Hematopoietic multipotent progenitor cell treated with erythropoietin and hydrocortisone succinate and interleukin-3 and kit ligand, for 4 days (in vitro differentiated cells): ENCODE measurements around the gene TBC1D10B.

Experiments
- DNase-seq: peaks from one replicate; pipeline ENCODE4 v3.0.0-alpha.2; 2015

Gene TBC1D10B

DNA sequence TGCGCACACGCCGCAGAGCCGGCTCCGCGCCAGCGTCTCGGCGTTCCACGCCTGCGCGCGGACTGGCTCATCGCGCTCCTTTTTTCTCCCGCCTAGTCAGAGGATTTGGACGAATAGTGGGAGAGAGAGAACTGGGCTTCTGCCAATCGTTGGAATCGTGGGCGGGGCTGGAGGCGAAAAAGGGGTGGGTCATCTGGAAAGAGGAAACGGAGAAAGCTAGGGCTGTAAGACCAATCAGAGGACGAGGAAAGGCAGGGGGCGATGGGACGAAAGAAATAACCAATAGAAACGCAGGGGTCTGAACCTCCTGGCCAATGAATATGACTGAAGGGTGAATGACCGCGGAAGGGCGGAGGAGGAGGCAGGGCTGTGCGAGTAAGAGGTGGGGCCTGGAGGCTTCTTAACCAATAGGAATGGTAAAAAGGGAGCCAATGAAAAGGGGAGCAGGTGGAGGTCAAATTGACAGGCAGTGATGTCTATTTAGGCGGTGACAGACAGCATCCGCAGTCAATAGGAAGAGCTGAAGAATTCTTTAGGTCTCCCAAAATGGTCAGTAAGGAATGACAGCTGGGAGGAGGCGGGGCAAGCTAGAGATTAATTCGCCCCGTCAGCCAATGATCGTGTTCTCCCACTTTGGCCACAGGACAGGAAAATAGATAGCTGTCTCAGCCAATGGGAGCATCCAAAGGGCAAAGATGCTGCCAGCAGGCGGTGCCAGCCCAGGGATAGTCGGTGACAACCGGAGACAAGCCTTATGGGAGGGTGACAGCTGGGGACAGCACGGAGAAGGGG lies at the start of gene TBC1D10B:
Gene TBC1D10B (minus strand): TSS at position 39 of the 792 bp plus-strand sequence. CDS start 311 bp downstream, outside the sequence.
- DNase-seq, result peak; percentile 100

DNA sequence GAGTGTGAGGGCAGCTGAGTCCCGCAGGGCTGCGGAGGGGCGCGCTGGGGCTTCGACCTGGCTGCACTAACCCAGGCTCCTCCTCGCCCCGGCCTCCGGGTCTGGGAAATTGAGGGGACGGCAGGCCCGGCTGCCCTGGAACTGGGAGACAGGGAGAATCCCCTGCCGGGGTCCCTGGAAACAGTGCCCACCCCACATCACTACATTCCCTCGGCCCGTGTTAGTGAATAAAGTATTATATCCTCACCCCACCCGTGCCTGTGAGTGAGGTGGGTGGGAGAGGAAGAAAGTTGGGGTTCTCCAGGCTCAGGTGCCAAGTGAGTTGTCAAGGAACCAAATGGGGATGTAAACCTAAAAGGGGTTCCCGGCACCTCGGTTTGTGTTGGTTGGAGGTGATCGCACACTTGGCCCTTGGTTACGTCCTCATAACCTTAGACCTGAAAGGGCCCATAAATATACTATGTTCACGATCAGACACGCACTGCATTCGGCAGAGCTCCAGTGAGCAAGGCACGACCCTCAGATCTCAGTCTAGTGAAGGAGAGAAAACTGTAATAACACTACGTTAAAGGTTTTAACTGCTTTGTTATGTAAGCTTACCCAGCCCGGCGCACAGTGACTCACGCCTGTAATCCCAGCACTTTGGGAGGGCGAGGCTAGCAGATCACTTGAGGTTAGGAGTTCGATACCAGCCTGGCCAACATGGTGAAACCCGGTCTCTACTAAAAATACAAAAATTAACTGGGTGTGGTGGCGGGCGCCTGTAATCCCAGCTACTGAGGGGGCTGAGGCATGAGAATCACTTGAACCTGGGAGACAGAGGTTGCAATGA lies 48.3 kb upstream of the TBC1D10B start:
- peak; percentile 34 for DNase-seq

DNA sequence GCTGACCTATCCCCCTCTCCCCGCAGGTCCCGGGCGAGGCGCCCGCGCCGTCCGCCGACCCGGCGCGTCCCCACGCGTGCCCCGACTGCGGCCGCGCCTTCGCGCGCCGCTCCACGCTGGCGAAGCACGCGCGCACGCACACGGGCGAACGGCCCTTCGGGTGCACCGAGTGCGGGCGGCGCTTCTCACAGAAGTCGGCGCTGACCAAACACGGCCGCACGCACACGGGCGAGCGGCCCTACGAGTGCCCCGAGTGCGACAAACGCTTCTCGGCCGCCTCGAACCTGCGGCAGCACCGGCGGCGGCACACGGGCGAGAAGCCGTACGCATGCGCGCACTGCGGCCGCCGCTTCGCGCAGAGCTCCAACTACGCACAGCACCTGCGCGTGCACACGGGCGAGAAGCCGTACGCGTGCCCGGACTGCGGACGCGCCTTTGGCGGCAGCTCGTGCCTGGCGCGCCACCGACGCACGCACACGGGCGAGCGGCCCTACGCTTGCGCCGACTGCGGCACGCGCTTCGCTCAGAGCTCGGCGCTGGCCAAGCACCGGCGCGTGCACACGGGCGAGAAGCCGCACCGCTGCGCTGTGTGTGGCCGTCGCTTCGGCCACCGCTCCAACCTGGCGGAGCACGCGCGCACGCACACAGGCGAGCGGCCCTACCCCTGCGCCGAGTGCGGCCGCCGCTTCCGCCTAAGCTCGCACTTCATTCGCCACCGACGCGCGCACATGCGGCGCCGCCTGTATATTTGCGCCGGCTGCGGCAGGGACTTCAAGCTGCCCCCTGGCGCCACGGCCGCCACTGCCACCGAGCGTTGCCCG lies 47.4 kb upstream of the TBC1D10B start:
- DNase-seq, result peak; percentile 97

- peak; percentile 33 for DNase-seq
Observed at GRCh38 chr16:30416624-30417528, 46.6 kb upstream of the TBC1D10B start.

GRCh38 chr16:30416047-30416603 lies 45.8 kb upstream of the TBC1D10B start:
- DNase-seq, result no peak

GRCh38 chr16:30414159-30414558 lies 43.9 kb upstream of the TBC1D10B start:
- DNase-seq, result no peak

DNA sequence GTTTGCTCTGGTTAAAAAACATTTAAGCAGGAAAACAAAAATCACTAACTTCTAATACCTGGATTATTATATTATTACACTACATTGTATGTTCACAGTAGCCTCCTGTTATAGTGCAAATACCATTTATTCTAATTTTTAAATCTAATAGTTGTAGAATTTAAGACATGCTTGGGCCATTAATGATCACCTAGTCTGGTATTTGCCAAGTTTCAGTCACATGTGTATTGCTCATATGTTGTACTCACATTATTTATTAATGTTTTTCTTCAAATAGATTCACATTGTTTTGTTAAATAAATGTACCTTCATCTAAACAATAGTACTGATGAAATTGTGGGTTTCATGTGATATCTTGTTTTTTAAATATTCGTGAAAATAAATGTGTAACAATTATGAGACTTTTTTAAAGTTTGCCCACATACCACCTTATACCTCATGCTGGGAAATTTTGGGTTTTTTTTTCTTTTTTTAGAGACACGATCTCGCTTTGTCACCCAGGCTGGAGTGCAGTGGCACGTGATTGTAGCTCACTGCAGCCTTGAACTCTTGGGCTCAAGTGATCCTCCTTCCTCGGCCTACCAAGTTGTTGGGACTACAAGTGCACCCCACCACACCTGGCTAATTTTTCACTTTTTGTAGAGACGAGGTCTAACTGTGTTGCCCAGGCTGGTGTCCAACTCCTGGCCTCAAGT lies 43.0 kb upstream of the TBC1D10B start:
- no peak for DNase-seq

GRCh38 chr16:30409125-30410060 lies 39.1 kb upstream of the TBC1D10B start:
- DNase-seq, result peak; percentile 96

GRCh38 chr16:30407804-30408534 lies 37.7 kb upstream of the TBC1D10B start:
- DNase-seq, result no peak

DNA sequence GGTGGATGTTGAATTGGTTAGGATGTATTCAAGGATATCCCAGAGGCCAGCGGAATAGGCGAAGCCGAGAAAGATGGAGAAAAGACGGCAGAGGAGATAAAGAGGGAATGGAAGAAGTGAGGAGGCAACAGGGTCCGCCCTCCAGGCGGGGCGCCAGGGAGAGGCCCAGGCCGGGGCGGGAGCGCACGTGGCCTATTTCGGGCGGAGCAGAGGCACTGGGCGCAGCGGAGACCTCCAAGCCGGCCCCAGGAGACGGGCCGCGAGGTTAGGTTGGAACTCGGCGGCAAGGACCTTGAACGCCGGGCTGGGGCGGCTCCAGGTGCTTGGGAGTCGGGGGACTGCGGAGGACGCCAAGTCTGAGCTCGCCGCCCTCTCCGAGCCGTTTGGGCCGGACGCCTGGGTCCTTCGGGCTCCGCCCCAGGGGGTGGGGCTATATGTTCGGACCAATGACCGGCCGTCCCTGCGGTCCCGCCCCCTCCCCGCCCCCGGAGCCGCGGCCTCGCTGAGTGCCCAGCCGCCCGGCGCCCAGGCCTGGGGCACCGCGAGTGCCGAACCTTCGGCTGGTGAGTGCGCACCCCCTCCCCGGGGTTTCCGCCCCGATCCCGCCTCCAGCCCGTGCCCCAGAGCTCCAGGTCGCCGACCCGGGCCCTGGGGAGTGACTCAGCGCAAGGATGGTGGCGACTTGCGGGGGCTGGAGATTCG lies 37.0 kb upstream of the TBC1D10B start, which contains the start of gene ZNF771:
Gene ZNF771 (plus strand): TSS at position 505 of the 702 bp plus-strand sequence. CDS start 448 bp downstream, outside the sequence.
- peak; percentile 97 for DNase-seq

- no peak for DNase-seq
Observed at GRCh38 chr16:30406795-30407101, 36.5 kb upstream of the TBC1D10B start.

- DNase-seq, result no peak
Observed at GRCh38 chr16:30401768-30402425, 31.6 kb upstream of the TBC1D10B start.

DNA sequence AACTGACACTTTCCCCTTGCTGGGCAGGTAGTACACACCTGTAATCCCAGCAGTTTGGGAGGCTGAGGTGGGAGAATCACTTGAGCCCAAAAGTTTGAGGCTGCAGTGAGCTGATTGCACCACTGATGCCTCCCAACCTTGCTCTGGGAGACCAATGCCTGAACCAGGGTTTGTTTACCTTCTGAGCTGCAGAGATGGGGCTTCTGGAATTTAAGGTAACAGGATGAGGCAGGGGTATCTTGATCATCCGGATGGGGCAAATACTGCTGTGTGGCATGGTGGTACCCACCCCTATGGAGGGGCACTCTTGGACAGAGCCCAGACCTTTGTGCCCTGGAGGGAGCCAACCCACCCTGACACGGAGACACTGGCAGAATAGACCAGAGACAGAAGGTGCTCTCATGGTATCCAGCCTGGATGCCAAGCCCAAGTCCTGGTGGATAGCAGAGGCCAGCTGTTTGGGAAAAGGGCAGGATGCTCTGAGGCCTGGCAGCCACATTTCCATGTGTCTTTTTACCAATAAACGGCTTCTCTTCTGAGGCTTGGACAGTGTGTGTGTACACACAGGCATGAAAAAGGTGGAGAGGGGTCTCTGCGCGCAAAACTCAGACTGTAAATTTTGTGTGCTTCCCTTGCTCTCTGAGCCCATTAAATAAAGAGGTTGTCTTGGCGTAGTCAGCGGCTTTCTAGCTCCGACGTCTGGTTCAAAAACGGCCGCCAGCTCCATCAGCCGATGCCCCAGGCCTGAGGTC lies 29.3 kb upstream of the TBC1D10B start:
- no peak for DNase-seq

GRCh38 chr16:30398661-30399434 lies 28.6 kb upstream of the TBC1D10B start:
- DNase-seq, result no peak

GRCh38 chr16:30397776-30398660 lies 27.7 kb upstream of the TBC1D10B start:
- no peak for DNase-seq
